Measurements from ENCODE around the gene TBC1D7.

The TBC1D7 gene

GRCh38 chr6:13263669-13264068, 64.7 kb downstream of the TBC1D7 start:
- no peak overlapping the region for H3K27ac ChIP-seq
- no peak for TF ChIP-seq CTCF (conservative IDR thresholded peaks at IDR 0.05)

- no peak for TF ChIP-seq CTCF (conservative IDR thresholded peaks at IDR 0.05)
- H3K27ac ChIP-seq, result no peak overlapping the region
Observed at GRCh38 chr6:13262302-13263230, 65.8 kb downstream of the TBC1D7 start.

GRCh38 chr6:13261464-13261994, 66.8 kb downstream of the TBC1D7 start:
- no peak overlapping the region for H3K27ac ChIP-seq
- no peak for TF ChIP-seq CTCF (conservative IDR thresholded peaks at IDR 0.05)

- TF ChIP-seq CTCF (conservative IDR thresholded peaks at IDR 0.05), result no peak
- H3K27ac ChIP-seq, result no peak overlapping the region
Observed at GRCh38 chr6:13260831-13261230, 67.5 kb downstream of the TBC1D7 start.

- TF ChIP-seq CTCF (conservative IDR thresholded peaks at IDR 0.05), result no peak
- no peak overlapping the region for H3K27ac ChIP-seq
Observed at GRCh38 chr6:13260101-13260598, 68.2 kb downstream of the TBC1D7 start.

GRCh38 chr6:13259393-13259792, 68.9 kb downstream of the TBC1D7 start:
- TF ChIP-seq CTCF (conservative IDR thresholded peaks at IDR 0.05), result no peak
- no peak overlapping the region for H3K27ac ChIP-seq

GRCh38 chr6:13256266-13257001, 71.9 kb downstream of the TBC1D7 start:
- no peak overlapping the region for H3K27ac ChIP-seq
- TF ChIP-seq CTCF (conservative IDR thresholded peaks at IDR 0.05), result no peak

All from VCaP (cell line).